Activated naive CD4-positive, alpha-beta T cell treated with anti-CD3 and anti-CD28 coated beads for 36 hours (primary cell): ENCODE data around the gene GRSF1. TPM values are rescaled to one million over a fixed set of nuclear protein-coding genes. Genes with fewer than 3 reads are reported as not detected.
A peak's percentile ranks its signal among the peaks of the same experiment; 100 is the strongest.

Experiments used
- CTCF ChIA-PET: fragments of 350-600 bp; sonication (Branson Sonifier 250); formaldehyde crosslinking; loops from one replicate; lab custom pipeline; 2021; ENCODE audit warnings: antibody characterized with exemption; lab: Charles Lee
- DNase-seq: peaks from one replicate; pipeline ENCODE4 v3.0.0-alpha.2; 2020
- H3K27ac Mint-ChIP-seq: one replicate; pipeline ENCODE4 v1.8.0; 2021; ENCODE audit warnings: mild to moderate bottlenecking, mixed read lengths
- H3K27me3 Mint-ChIP-seq: one replicate; pipeline ENCODE4 v1.8.0; 2021; ENCODE audit warnings: low read depth, mixed read lengths
- H3K36me3 Mint-ChIP-seq: one replicate; pipeline ENCODE4 v1.8.0; 2021; ENCODE audit warnings: low read depth, mixed read lengths
- H3K4me1 Mint-ChIP-seq: one replicate; pipeline ENCODE4 v1.8.0; 2021; ENCODE audit warnings: low read depth, mixed read lengths
- H3K4me3 Mint-ChIP-seq: one replicate; pipeline ENCODE4 v1.8.0; 2021; ENCODE audit warnings: mild to moderate bottlenecking, moderate library complexity, mixed read lengths
- H3K9me3 Mint-ChIP-seq: one replicate; pipeline ENCODE4 v1.8.0; 2021; ENCODE audit warnings: mixed read lengths
- intact Hi-C: fragments of 100-400 bp; cut with micrococcal nuclease; formaldehyde crosslinking; loops from one replicate; pipeline ENCODE4 v1.15.1; 2023
- total RNA-seq, 2 experiments: library from RNA; stranded (reverse); gene quantifications; one replicate each; pipeline ENCODE4 v1.2.3, GENCODE V29; 2021

GRSF1 gene, protein sequence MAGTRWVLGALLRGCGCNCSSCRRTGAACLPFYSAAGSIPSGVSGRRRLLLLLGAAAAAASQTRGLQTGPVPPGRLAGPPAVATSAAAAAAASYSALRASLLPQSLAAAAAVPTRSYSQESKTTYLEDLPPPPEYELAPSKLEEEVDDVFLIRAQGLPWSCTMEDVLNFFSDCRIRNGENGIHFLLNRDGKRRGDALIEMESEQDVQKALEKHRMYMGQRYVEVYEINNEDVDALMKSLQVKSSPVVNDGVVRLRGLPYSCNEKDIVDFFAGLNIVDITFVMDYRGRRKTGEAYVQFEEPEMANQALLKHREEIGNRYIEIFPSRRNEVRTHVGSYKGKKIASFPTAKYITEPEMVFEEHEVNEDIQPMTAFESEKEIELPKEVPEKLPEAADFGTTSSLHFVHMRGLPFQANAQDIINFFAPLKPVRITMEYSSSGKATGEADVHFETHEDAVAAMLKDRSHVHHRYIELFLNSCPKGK
- total RNA-seq: 10 to 100 TPM; 66.7 to 75.0 TPM

DNA sequence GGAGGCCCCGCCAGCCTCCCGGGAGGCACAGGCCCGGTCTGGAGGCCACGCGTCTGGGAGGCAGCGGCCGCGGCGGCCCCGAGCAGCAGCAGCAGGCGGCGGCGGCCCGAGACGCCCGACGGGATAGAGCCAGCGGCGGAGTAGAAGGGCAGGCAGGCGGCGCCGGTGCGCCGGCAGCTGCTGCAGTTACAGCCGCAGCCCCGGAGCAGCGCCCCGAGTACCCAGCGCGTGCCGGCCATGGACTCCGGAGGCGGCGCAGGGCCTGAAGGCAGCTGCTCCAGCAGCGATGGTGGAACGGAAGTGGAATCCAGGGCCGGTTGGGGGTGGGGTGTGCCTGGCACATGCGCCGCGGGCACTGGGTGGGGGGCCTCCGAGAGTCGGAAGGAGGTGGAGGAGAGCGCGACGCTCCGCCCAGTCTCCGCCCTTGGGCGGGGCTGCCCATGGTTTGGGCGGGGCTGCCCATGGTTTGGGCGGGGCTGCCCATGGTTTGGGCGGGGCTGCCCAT is at the start of gene GRSF1:
GRSF1 (minus strand) TSS at position 302 of the 505 bp plus-strand sequence; CDS start at position 239, 63 bp downstream.
- Mint-ChIP-seq H3K36me3 (peaks cover 15% of the 10 kb centered on the region), H3K27ac (peak within 1 kb of the TSS; percentile 97), H3K27me3 (no peaks in the 10 kb centered on the region), H3K4me3 (peak within 1 kb of the TSS; percentile 98), H3K9me3 (no peaks in the 10 kb centered on the region), H3K4me1 (peaks cover 34% of the 10 kb centered on the region)
- CTCF ChIA-PET: interaction anchor here (1.0 to 1.8 kb wide), 4 partner anchors 136 to 171 kb away, joined by 3 to 6 read pairs (median 4); no protein-coding TSS in a partner anchor
- intact Hi-C loops: loop anchor here (1.0 kb wide), 7 partner anchors 38 to 154 kb away; partner anchors contain the start of genes DCK, MOB1B and UTP3
- peak; percentile 97 for DNase-seq

DNA sequence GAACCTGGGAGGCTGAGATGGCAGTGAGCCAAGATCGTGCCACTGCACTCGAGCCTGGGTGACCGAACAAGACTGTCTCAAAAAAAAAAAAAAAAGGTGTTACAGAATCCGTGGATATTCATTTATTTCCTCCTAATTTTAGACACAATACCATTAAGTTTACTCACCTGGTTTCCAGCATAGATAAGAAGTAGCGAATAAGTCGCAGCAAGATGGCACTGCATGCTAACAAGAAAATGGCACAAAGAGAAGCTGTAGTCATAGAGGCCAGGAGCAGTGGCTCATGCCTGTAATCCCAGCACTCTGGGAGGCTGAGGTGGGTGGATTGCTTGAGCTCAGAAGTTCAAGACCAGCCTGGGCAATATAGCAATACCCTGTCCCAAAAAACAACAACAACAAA is 45.5 kb upstream of the GRSF1 start:
- no peak overlapping the region for H3K27ac Mint-ChIP-seq
- intact Hi-C loops: no loop called here
- peak; percentile 10 for DNase-seq
- H3K4me3 Mint-ChIP-seq: no peak overlapping the region
- CTCF ChIA-PET: interaction anchor here (0.6 kb wide), 1 partner anchor 307 kb away, joined by 4 read pairs; no protein-coding TSS in a partner anchor
- H3K27me3 Mint-ChIP-seq: no peaks in the 10 kb centered on the region
- no peaks in the 10 kb centered on the region for H3K36me3 Mint-ChIP-seq
- H3K9me3 Mint-ChIP-seq: no peaks in the 10 kb centered on the region
- no peaks in the 10 kb centered on the region for H3K4me1 Mint-ChIP-seq

DNA sequence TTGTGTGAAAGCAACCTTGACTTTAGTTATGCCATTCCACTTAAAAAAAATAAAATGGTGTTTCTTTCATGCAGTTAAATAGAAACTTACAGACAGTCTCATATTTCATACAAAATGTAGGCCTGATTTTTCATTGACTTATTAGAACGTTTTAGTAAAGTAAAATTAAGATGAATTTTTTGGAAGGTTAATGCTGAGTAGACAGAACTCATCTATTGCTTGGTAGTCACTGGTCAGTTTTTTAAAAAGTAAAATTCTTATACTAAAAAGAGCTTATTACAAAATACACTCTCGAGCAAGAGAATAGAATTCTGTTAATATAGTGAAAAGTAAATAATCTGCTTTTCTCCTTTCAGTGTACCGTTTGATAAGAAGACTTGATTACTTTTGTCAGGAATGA is 41.0 kb upstream of the GRSF1 start:
- CTCF ChIA-PET: no interaction called here
- DNase-seq: no peak
- H3K9me3 Mint-ChIP-seq: no peaks in the 10 kb centered on the region
- intact Hi-C loops: no loop called here
- H3K27ac Mint-ChIP-seq: no peak overlapping the region
- H3K27me3 Mint-ChIP-seq: no peaks in the 10 kb centered on the region
- no peak overlapping the region for H3K4me3 Mint-ChIP-seq
- no peaks in the 10 kb centered on the region for H3K36me3 Mint-ChIP-seq
- no peaks in the 10 kb centered on the region for H3K4me1 Mint-ChIP-seq

DNA sequence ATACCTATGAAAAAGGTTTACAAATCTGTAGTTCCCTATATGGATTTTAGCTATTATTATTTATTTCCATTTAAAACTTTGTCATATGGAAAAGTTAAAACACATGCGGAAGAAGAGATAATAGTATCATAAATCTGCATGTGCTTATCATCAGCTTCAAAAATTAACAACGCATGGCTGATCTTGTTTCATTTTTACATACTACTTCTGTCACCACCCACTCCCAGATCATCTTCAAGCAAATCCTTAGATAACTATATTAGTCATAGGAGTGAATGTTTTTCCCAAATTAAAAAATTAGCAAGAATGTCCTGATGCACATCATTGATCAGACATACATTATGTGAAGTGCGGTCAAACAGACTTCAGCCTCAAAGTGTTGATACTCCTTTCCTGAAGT is 37.9 kb upstream of the GRSF1 start:
- Mint-ChIP-seq H3K4me1 (no peaks in the 10 kb centered on the region), H3K27ac (no peak overlapping the region), H3K4me3 (no peak overlapping the region), H3K36me3 (no peaks in the 10 kb centered on the region), H3K27me3 (no peaks in the 10 kb centered on the region), H3K9me3 (no peaks in the 10 kb centered on the region)
- intact Hi-C loops: no loop called here
- no peak for DNase-seq
- CTCF ChIA-PET: interaction anchor here (0.7 kb wide), 1 partner anchor 347 kb away, joined by 3 read pairs; no protein-coding TSS in a partner anchor

DNA sequence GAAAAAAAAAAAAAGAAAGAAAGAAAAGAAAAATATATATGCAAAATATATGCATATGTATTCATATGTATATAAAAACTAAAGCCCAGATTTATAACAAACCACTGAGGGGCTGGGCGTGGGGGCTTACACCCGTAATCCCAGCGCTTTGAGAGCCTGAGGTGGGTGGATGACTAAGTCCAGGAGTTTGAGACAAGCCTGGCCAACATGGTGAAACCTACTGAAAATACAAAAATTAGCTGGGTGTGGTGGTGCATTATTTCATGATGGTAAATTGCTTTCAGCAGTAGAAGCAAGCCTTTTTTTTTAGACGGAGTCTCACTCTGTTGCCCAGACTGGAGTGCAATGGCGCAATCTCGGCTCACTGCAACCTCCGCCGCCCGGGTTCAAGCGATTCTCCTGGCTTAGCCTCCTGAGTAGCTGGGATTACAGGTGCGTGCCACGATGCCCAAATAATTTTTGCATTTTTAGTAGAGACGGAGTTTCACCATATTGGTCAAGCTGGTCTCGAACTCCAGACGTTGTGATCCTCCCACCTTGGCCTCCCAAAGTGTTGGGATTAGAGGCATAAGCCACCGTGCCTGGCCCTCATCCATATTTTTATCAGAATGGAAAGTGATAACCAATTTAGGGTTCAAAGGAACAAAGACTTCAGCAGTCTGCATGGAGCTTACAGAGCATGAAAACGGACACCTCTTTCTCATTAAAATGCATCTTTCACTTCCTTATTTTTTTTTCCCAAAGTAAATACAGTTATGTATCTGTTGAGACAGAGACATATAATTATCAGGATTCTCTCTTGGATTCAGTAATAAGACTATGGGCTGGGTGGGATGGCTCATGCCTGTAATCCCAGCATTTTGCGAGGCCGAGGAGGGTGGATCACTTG is 34.8 kb upstream of the GRSF1 start:
- no peak overlapping the region for H3K4me3 Mint-ChIP-seq
- no peaks in the 10 kb centered on the region for H3K9me3 Mint-ChIP-seq
- no peak for DNase-seq
- no peaks in the 10 kb centered on the region for H3K27me3 Mint-ChIP-seq
- no peaks in the 10 kb centered on the region for H3K36me3 Mint-ChIP-seq
- no peak overlapping the region for H3K27ac Mint-ChIP-seq
- CTCF ChIA-PET: interaction anchor here (0.6 kb wide), 1 partner anchor 30 kb away, joined by 3 read pairs; no protein-coding TSS in a partner anchor
- intact Hi-C loops: no loop called here
- H3K4me1 Mint-ChIP-seq: no peaks in the 10 kb centered on the region

DNA sequence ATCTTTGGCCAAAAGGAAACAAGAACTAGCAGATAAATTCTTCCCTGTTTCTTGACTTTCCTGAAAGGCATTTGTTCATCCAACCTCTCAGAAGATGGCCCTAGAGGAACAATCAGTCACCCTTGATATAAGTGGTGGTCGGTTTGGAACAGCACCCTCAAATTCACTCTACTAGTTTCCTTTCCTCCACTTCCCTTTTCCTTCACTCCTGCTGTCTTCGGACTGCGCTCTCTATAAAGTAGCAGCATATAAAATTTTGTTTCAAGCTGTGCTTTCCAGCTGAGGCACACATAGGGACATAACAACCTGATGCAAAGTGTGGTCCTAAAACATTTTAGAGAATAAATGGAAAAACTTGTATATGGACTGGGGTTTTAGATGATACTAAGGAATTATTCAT is 33.5 kb upstream of the GRSF1 start:
- no peaks in the 10 kb centered on the region for H3K4me1 Mint-ChIP-seq
- intact Hi-C loops: no loop called here
- no peaks in the 10 kb centered on the region for H3K9me3 Mint-ChIP-seq
- no peak overlapping the region for H3K4me3 Mint-ChIP-seq
- H3K27me3 Mint-ChIP-seq: no peaks in the 10 kb centered on the region
- DNase-seq: no peak
- CTCF ChIA-PET: no interaction called here
- H3K27ac Mint-ChIP-seq: no peak overlapping the region
- H3K36me3 Mint-ChIP-seq: no peaks in the 10 kb centered on the region

DNA sequence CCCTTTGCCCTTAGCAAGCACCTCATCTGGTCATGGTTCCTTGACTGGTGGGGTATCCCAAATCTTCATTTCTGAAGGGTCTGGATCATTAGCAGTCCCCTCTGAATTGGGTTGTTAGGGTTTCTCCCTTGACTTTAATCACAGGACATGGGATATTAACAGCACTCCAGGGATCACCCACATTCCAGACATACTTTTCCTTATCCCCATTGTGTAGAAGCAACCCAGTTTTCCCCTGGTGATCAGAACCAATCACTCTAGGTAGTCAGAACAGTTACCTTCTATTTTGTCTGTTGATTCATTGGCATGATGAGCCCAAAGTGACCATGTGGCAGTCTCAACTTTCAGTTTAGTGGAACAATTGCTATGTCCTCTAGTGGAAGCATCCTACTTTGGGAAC is 29.1 kb upstream of the GRSF1 start:
- DNase-seq: no peak
- no peak overlapping the region for H3K4me3 Mint-ChIP-seq
- H3K36me3 Mint-ChIP-seq: no peaks in the 10 kb centered on the region
- no peaks in the 10 kb centered on the region for H3K9me3 Mint-ChIP-seq
- H3K27ac Mint-ChIP-seq: no peak overlapping the region
- intact Hi-C loops: no loop called here
- H3K4me1 Mint-ChIP-seq: peaks cover 1% of the 10 kb centered on the region
- CTCF ChIA-PET: no interaction called here
- no peaks in the 10 kb centered on the region for H3K27me3 Mint-ChIP-seq

DNA sequence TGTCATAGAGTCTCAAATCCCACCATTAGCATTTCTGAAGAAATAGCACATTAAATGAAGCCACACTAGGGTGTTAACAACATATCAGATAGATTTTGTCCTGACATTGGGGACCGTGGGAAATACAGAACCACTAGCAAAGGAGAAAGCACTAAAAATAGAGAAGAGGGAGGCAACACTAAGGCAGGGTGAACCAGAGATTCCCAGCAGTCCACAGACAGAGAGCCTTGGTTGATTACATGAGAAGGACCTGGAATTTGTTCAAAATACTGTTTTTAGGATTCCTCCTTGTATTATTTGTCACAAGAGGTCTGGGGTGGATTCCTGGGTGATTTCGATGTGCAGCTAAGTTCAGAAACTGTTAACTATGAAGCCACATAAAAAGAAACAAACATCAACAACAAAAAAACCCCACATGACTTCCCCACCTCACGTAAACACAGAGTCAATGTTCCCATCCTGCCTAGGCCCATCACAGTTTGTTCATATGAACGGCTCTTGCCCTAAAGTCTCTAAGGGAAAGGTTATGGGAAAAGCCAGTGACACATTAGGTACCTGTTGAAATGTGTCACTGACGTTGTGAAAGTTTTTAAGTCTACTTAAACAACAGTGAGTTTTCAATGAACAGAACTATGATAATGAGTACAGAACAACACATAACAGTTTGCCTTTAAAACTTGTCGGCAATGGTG is 23.6 kb upstream of the GRSF1 start:
- no peaks in the 10 kb centered on the region for H3K9me3 Mint-ChIP-seq
- H3K36me3 Mint-ChIP-seq: no peaks in the 10 kb centered on the region
- no peak overlapping the region for H3K27ac Mint-ChIP-seq
- intact Hi-C loops: loop anchor here (1.0 kb wide), 7 partner anchors 20 to 175 kb away; partner anchors contain the start of genes MOB1B and UTP3
- peaks cover 11% of the 10 kb centered on the region for H3K4me1 Mint-ChIP-seq
- H3K4me3 Mint-ChIP-seq: no peak overlapping the region
- CTCF ChIA-PET: no interaction called here
- no peaks in the 10 kb centered on the region for H3K27me3 Mint-ChIP-seq
- DNase-seq: peak; percentile 53

DNA sequence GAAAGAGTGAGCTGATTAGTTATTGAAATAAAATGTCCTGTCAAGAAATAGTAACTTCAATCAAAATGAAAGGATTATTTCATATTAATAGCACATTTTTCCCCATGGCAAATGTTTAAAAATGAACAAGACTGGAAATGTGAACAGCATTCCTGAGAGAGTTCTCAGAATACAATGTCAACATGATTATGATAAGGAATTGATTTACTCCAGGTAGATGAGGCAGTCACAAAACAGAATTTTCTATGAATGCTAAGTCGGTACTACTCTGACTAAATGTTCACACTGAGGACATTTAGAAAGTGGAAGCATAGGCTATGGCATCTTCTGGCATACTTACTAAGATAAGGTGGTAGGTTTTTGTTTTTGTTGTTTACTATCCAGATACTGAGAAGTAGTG is 19.4 kb upstream of the GRSF1 start:
- no peak overlapping the region for H3K4me3 Mint-ChIP-seq
- intact Hi-C loops: no loop called here
- CTCF ChIA-PET: interaction anchor here (1.3 kb wide), 1 partner anchor 8 kb away, joined by 3 read pairs; no protein-coding TSS in a partner anchor
- no peaks in the 10 kb centered on the region for H3K9me3 Mint-ChIP-seq
- no peaks in the 10 kb centered on the region for H3K27me3 Mint-ChIP-seq
- no peak overlapping the region for H3K27ac Mint-ChIP-seq
- H3K4me1 Mint-ChIP-seq: peaks cover 11% of the 10 kb centered on the region
- no peaks in the 10 kb centered on the region for H3K36me3 Mint-ChIP-seq
- no peak for DNase-seq

DNA sequence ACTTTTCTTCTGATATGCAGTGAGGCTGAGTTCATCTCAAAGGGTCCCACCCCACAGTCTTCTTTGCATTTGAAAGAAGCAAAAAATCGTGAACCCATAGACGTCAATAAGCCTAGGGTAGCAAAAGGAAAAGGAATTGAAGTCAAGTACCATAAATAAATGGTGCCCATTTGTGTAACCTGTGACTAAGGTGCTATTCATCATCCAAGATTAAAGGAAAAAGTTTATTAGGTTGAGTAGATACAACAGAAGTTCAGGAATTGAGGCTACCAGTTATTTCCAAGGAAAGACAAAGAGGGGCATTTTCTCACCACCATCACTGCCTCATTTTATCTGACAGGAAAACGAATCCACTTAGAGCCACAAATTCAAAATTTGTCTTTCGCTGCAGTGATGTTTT is 18.8 kb upstream of the GRSF1 start:
- Mint-ChIP-seq H3K36me3 (no peaks in the 10 kb centered on the region), H3K9me3 (no peaks in the 10 kb centered on the region), H3K4me1 (peaks cover 7% of the 10 kb centered on the region), H3K27me3 (no peaks in the 10 kb centered on the region), H3K4me3 (no peak overlapping the region), H3K27ac (no peak overlapping the region)
- intact Hi-C loops: no loop called here
- no peak for DNase-seq
- CTCF ChIA-PET: interaction anchor here (1.3 kb wide), 1 partner anchor 9 kb away, joined by 3 read pairs; no protein-coding TSS in a partner anchor

DNA sequence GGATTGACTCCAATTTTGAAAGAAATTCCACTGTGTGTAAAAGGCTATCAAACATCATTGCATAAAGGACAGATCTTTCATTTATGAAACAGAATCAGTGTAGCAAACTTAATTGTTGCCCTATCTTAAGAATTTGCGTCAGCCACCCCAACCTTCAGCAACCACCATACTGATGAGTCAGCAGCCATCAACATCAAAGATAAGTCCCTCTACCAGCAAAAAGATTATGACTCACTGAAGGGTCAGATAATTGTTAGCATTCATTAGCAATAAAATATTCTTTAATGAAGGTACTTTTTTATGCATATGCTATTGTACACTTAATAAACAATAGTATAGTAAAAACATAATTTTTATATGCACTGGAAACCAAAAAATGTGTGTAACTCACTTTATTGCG is 15.8 kb upstream of the GRSF1 start:
- intact Hi-C loops: no loop called here
- Mint-ChIP-seq H3K36me3 (no peaks in the 10 kb centered on the region), H3K4me1 (no peaks in the 10 kb centered on the region), H3K4me3 (no peak overlapping the region), H3K27ac (no peak overlapping the region), H3K9me3 (no peaks in the 10 kb centered on the region), H3K27me3 (no peaks in the 10 kb centered on the region)
- DNase-seq: no peak
- CTCF ChIA-PET: no interaction called here
